Activated CD4-positive, CD25-positive, alpha-beta regulatory T cell treated with anti-CD3 and anti-CD28 coated beads, Interleukin-2, amount 50 U/mL, for 72 hours (primary cell): ENCODE data around the gene FOXN3.
"Not testable (repeated sequence)": the region's sequence is repeated elsewhere in the genome, so short reads cannot be mapped to it uniquely, and the experiment has no call there.

Source experiments
- DNase-seq: peaks from one replicate; pipeline ENCODE4 v3.0.0; 2021

FOXN3 gene

DNA sequence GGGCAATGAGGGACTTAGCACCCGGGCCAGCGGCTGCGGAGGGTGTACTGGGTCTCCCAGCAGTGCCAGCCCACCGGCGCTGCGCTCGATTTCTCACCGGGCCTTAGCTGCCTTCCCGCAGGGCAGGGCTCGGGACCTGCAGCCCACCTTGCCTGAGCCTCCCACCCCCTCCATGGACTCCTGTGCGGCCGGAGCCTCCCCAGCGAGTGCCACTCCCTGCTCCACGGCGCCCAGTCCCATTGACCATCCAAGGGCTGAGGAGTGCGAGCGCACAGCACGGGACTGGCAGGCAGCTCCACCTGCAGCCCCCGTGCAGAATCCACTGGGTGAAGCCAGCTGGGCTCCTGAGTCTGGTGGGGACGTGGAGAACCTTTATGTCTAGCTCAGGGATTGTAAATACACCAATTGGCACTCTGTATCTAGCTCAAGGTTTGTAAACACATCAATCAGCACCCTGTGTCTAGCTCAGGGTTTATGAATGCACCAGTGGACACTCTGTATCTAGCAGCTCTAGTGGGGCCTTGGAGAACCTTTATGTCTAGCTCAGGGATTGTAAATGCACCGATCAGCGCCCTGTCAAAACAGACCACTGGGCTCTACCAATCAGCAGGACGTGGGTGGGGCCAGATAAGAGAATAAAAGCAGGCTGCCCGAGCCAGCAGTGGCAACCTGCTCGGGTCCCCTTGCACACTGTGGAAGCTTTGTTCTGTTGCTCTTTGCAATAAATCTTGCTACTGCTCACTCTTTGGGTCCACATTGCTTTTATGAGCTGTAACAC is 305.1 kb downstream of the FOXN3 start:
- DNase-seq: not testable (repeated sequence)

GRCh38 chr14:89111232-89111631 is 305.8 kb downstream of the FOXN3 start:
- not testable (repeated sequence) for DNase-seq

DNA sequence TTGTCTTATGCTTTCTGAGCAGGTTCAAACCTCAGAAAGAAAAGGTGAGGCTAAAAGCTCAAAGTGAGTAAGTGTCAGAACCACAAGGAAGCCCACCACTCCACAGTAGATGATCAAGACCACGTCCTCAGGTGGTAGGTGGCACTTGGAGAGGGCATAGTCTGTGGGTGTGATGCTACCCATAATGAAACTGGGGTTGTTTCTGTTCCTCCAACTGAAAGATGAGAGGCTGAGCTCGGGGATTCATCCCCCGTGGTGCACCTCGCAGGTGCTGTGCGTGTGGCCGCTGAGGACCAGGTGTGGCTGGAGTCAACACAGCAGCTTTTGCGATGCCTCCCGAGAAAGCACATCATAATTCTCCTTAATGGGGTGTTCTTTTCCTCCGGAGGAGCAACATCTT is 306.9 kb downstream of the FOXN3 start:
- no peak for DNase-seq

DNA sequence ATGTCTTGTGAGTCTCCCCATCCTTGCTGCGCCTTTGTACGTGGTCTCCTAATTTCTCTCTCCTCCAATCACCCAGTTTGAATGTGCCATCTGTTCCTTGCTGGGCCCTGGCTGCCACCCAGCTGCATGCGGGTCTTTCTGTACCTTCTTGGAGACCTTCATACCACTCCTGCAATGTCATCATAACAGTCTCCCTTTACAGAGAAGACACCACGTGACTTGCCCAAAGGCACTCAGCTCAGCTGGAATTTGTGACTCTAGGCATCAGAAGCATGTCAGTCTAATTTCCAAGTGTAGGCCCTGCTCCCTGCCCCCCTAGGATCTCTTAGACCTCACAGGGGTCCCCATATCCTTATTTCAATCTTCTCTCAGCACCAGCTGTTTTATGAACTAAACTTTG is 308.4 kb downstream of the FOXN3 start:
- no peak for DNase-seq

- no peak for DNase-seq
Observed at GRCh38 chr14:89107626-89108025, 309.4 kb downstream of the FOXN3 start.
